Lung (tissue), 12 donors: ENCODE data around the gene CDKN2C. TPM values are rescaled to one million over a fixed set of nuclear protein-coding genes. Genes with fewer than 3 reads are reported as not detected.
"Not testable (repeated sequence)": the region's sequence is repeated elsewhere in the genome, so short reads cannot be mapped to it uniquely, and the experiment has no call there.

ENCODE experiments used
- ATAC-seq: fragments of 200-7000 bp; cut with Tn5 transposase; one replicate; pipeline ENCODE4 v1.9.1; 2020; ENCODE audit warnings: moderate number of reproducible peaks; ENCODE audit not compliant: insufficient read depth, low FRiP score
- DNase-seq, 3 donors: peaks; one replicate each; pipeline ENCODE4 v3.0.0-alpha.2; 2013 to 2017
- H3K27ac ChIP-seq, 2 donors: one replicate each; pipeline ENCODE4 v1.5.1; 2013; ENCODE audit warnings: mild to moderate bottlenecking in 2 of 2, moderate library complexity in 2 of 2, control low read depth in 1 of 2, inconsistent platforms in 1 of 2, low read depth in 1 of 2, low read length in 1 of 2
- H3K27me3 ChIP-seq, 3 donors: one replicate each; pipeline ENCODE4 v1.5.1; 2013; ENCODE audit warnings: low read length in 2 of 3; ENCODE audit not compliant: control insufficient read depth in 3 of 3, insufficient read depth in 3 of 3
- H3K36me3 ChIP-seq, 4 donors: one replicate each; pipeline ENCODE4 v1.5.1; 2013; ENCODE audit warnings: low read length in 4 of 4, mild to moderate bottlenecking in 1 of 4, moderate library complexity in 1 of 4; ENCODE audit not compliant: control insufficient read depth in 4 of 4, insufficient read depth in 4 of 4
- H3K4me1 ChIP-seq, 5 donors: one replicate each; pipeline ENCODE4 v1.5.1; 2013; ENCODE audit warnings: low read length in 5 of 5, mild to moderate bottlenecking in 2 of 5, moderate library complexity in 1 of 5; ENCODE audit not compliant: control insufficient read depth in 5 of 5, insufficient read depth in 5 of 5
- H3K4me3 ChIP-seq: one replicate; pipeline ENCODE4 v1.5.1; 2013; ENCODE audit warnings: mild to moderate bottlenecking, control low read depth, moderate library complexity
- H3K9ac ChIP-seq, 2 donors: one replicate each; pipeline ENCODE4 v1.5.1; 2013; ENCODE audit warnings: low read length in 2 of 2, control low read depth in 1 of 2; ENCODE audit not compliant: insufficient read depth in 1 of 2
- H3K9me3 ChIP-seq, 4 donors: one replicate each; pipeline ENCODE4 v1.5.1; 2013; ENCODE audit warnings: low read length in 3 of 4, mild to moderate bottlenecking in 1 of 4, moderate library complexity in 1 of 4; ENCODE audit not compliant: control insufficient read depth in 4 of 4, insufficient read depth in 3 of 4
- CTCF ChIP-seq: IDR thresholded peaks from 2 replicates; pipeline ENCODE4 v1.5.1; 2012; ENCODE audit warnings: mild to moderate bottlenecking; ENCODE audit errors: control extremely low read depth, extremely low read depth
- WGBS, 2 donors: extraction: QIAGEN DNeasy Blood & Tissue Kit; methylation state at CpG; one replicate each; pipeline ENCODE4 v1.1.7; 2013; 5-methylcytosine and 5-hydroxymethylcytosine counted together
- polyA plus RNA-seq, 2 donors: library from polyadenylated mRNA; stranded (reverse); fragments of 200-250 nt; gene quantifications; one replicate each; pipeline ENCODE4 v1.2.1, GENCODE V29; 2013
- total RNA-seq, 2 donors: library from RNA; depleted of rRNA in 1 of 2; stranded (reverse); fragments of >200 nt in 1 of 2; gene quantifications; one replicate each; pipeline ENCODE4 v1.2.1, GENCODE V29; 2014 to 2021
- donor health status: control.
- donor health status: control.
- donor health status: Bipolar disorder and iron deficiency.
- donor health status: healthy.
- donor health status: DM: yes; HTN: yes; CAD: no.

Gene CDKN2C
- total and polyA plus RNA-seq, 4 donors, result 5.7 to 8.9 (median 7.6) TPM

- H3K9me3 ChIP-seq, result no peaks in the 10 kb centered on the region
- peaks cover 0 to 2% (median 0%) of the 10 kb centered on the region in 5 donors for H3K4me1 ChIP-seq
- ATAC-seq (no peak), DNase-seq (no peak)
- no peaks in the 10 kb centered on the region for H3K27me3 ChIP-seq
- no peak overlapping the region for H3K9ac ChIP-seq
- no peak for TF ChIP-seq CTCF
- WGBS, 2 donors, result 81 to 85% methylated on average over 6 of the region's 6 CpGs
- no peak overlapping the region for H3K4me3 ChIP-seq
- H3K36me3 ChIP-seq, result peaks cover 0 to 2% (median 0%) of the 10 kb centered on the region in 4 donors
- no peak overlapping the region for H3K27ac ChIP-seq
Observed at GRCh38 chr1:50930965-50931737, 38.9 kb upstream of the CDKN2C start.

GRCh38 chr1:50932043-50932442 is 38.0 kb upstream of the CDKN2C start:
- not testable (repeated sequence) for DNase-seq, H3K27ac ChIP-seq, H3K4me1 ChIP-seq, H3K36me3 ChIP-seq, H3K9ac ChIP-seq, H3K27me3 ChIP-seq, H3K4me3 ChIP-seq, ATAC-seq, H3K9me3 ChIP-seq
- 96 to 98% methylated on average over 4 of the region's 4 CpGs for WGBS, 2 donors

GRCh38 chr1:50933770-50934169 is 36.3 kb upstream of the CDKN2C start:
- WGBS, 2 donors, result 87 to 88% methylated on average over 3 of the region's 3 CpGs
- not testable (repeated sequence) for H3K27me3 ChIP-seq, H3K4me1 ChIP-seq, H3K9ac ChIP-seq, H3K27ac ChIP-seq, ATAC-seq, H3K9me3 ChIP-seq, DNase-seq, H3K36me3 ChIP-seq, H3K4me3 ChIP-seq

GRCh38 chr1:50934838-50935237 is 35.2 kb upstream of the CDKN2C start:
- no peaks in the 10 kb centered on the region for H3K27me3 ChIP-seq
- ATAC-seq (no peak), DNase-seq (no peak)
- H3K36me3 ChIP-seq, result peaks cover 0 to 2% (median 0%) of the 10 kb centered on the region in 4 donors
- no peaks in the 10 kb centered on the region for H3K9me3 ChIP-seq
- no peak overlapping the region for H3K27ac ChIP-seq
- H3K4me3 ChIP-seq, result no peak overlapping the region
- no peak for TF ChIP-seq CTCF
- peaks cover 0 to 3% (median 0%) of the 10 kb centered on the region in 5 donors for H3K4me1 ChIP-seq
- no peak overlapping the region for H3K9ac ChIP-seq

- H3K36me3 ChIP-seq, H3K4me3 ChIP-seq, H3K4me1 ChIP-seq, H3K27me3 ChIP-seq, H3K27ac ChIP-seq, DNase-seq, H3K9ac ChIP-seq, H3K9me3 ChIP-seq, ATAC-seq: not testable (repeated sequence)
- WGBS, 2 donors, result 95 to 96% methylated on average over 2 of the region's 2 CpGs
Observed at GRCh38 chr1:50935276-50935675, 34.8 kb upstream of the CDKN2C start.
